Measurements from ENCODE around the gene DFFB. TPM values are rescaled to one million over a fixed set of nuclear protein-coding genes. Genes with fewer than 3 reads are reported as not detected.

The DFFB gene
- total RNA-seq, 4 donors from 2014 or later, result 7.4 to 18.3 (median 15.7) TPM; not detected in 1

- DNase-seq, result no peak
- intact Hi-C loops (cut with DNase I; ENCODE audit: low total_unique reads), result no loop called here
- H3K27me3 ChIP-seq, result no peaks in the 10 kb centered on the region
- no peaks in the 10 kb centered on the region for H3K9me3 ChIP-seq
- no peak overlapping the region for H3K4me3 ChIP-seq
- no peak for TF ChIP-seq EP300 (IDR thresholded peaks at IDR 0.05; ENCODE audit: low read depth)
- no peak for TF ChIP-seq POLR2AphosphoS5 (IDR thresholded peaks at IDR 0.05)
- no peak for TF ChIP-seq POLR2A (IDR thresholded peaks at IDR 0.05)
- TF ChIP-seq CTCF (IDR thresholded peaks at IDR 0.05), result no peak
- no peak overlapping the region for H3K27ac ChIP-seq
- H3K4me1 ChIP-seq, result peaks cover 0 to 7% (median 0%) of the 10 kb centered on the region in 4 donors
- 96% methylated on average over 15 of the region's 15 CpGs; no CpG with 5 or more reads in 1 of the 2 donors for WGBS, 2 donors (ENCODE audit: low coverage in 1 of 2)
- in situ Hi-C loops (cut with MboI; ENCODE audit: low pct_ligation_motif_present in 1 of 4, low pct_unique_long_range_greater_than_20kb in 1 of 4, low sequenced_read_pairs in 3 of 4), result no loop called here
- peaks cover 0 to 40% (median 18%) of the 10 kb centered on the region in 4 donors for H3K36me3 ChIP-seq
Measured at GRCh38 chr1:3886106-3886670, 28.9 kb downstream of the DFFB start.

GRCh38 chr1:3886691-3887090 is 29.4 kb downstream of the DFFB start:
- WGBS, 2 donors (ENCODE audit: low coverage in 1 of 2), result 88% methylated on average over 8 of the region's 8 CpGs; no CpG with 5 or more reads in 1 of the 2 donors
- Histone ChIP-seq H3K27me3 (no peaks in the 10 kb centered on the region), H3K4me3 (no peak overlapping the region), H3K4me1 (peaks cover 0 to 10% (median 0%) of the 10 kb centered on the region in 4 donors), H3K9me3 (no peaks in the 10 kb centered on the region), H3K36me3 (peaks cover 0 to 40% (median 19%) of the 10 kb centered on the region in 4 donors), H3K27ac (no peak overlapping the region)
- intact Hi-C loops (cut with DNase I; ENCODE audit: low total_unique reads), result no loop called here
- no peak for DNase-seq
- in situ Hi-C loops (cut with MboI; ENCODE audit: low pct_ligation_motif_present in 1 of 4, low pct_unique_long_range_greater_than_20kb in 1 of 4, low sequenced_read_pairs in 3 of 4), result no loop called here
- TF ChIP-seq POLR2AphosphoS5 (IDR thresholded peaks at IDR 0.05), result no peak
- no peak for TF ChIP-seq CTCF (IDR thresholded peaks at IDR 0.05)
- no peak for TF ChIP-seq POLR2A (IDR thresholded peaks at IDR 0.05)
- TF ChIP-seq EP300 (IDR thresholded peaks at IDR 0.05; ENCODE audit: low read depth), result no peak

- Histone ChIP-seq H3K4me1 (peaks cover 0 to 16% (median 0%) of the 10 kb centered on the region in 4 donors), H3K27ac (no peak overlapping the region), H3K27me3 (no peaks in the 10 kb centered on the region), H3K9me3 (no peaks in the 10 kb centered on the region), H3K4me3 (no peak overlapping the region), H3K36me3 (peaks cover 0 to 40% (median 19%) of the 10 kb centered on the region in 4 donors)
- TF ChIP-seq CTCF (IDR thresholded peaks at IDR 0.05) (no peak), POLR2AphosphoS5 (IDR thresholded peaks at IDR 0.05) (no peak), POLR2A (IDR thresholded peaks at IDR 0.05) (no peak), EP300 (IDR thresholded peaks at IDR 0.05; ENCODE audit: low read depth) (no peak)
- in situ Hi-C loops (cut with MboI; ENCODE audit: low pct_ligation_motif_present in 1 of 4, low pct_unique_long_range_greater_than_20kb in 1 of 4, low sequenced_read_pairs in 3 of 4) (no loop called here), intact Hi-C loops (cut with DNase I; ENCODE audit: low total_unique reads) (no loop called here)
- WGBS, 2 donors (ENCODE audit: low coverage in 1 of 2), result 93 to 95% methylated on average over 6 to 15 of the region's 15 CpGs
- DNase-seq, result no peak
Measured at GRCh38 chr1:3888301-3888700, 31.0 kb downstream of the DFFB start.

GRCh38 chr1:3889936-3890335 is 32.7 kb downstream of the DFFB start:
- H3K4me3 ChIP-seq, result no peak overlapping the region
- peaks cover 0 to 16% (median 0%) of the 10 kb centered on the region in 4 donors for H3K4me1 ChIP-seq
- peaks cover 0 to 39% (median 13%) of the 10 kb centered on the region in 4 donors for H3K36me3 ChIP-seq
- 94 to 95% methylated on average over 4 to 14 of the region's 14 CpGs for WGBS, 2 donors (ENCODE audit: low coverage in 1 of 2)
- no peaks in the 10 kb centered on the region for H3K27me3 ChIP-seq
- intact Hi-C loops (cut with DNase I; ENCODE audit: low total_unique reads), result no loop called here
- in situ Hi-C loops (cut with MboI; ENCODE audit: low pct_ligation_motif_present in 1 of 4, low pct_unique_long_range_greater_than_20kb in 1 of 4, low sequenced_read_pairs in 3 of 4), result no loop called here
- H3K9me3 ChIP-seq, result no peaks in the 10 kb centered on the region
- no peak for DNase-seq
- H3K27ac ChIP-seq, result no peak overlapping the region
- TF ChIP-seq CTCF (IDR thresholded peaks at IDR 0.05) (no peak), POLR2A (IDR thresholded peaks at IDR 0.05) (no peak), POLR2AphosphoS5 (IDR thresholded peaks at IDR 0.05) (no peak), EP300 (IDR thresholded peaks at IDR 0.05; ENCODE audit: low read depth) (no peak)
